Endothelial cell of umbilical vein (primary cell): Measurements from ENCODE around the gene DGKG. TPM values are rescaled to one million over a fixed set of nuclear protein-coding genes. Genes with fewer than 3 reads are reported as not detected.

ENCODE experiments used
- BruUV-seq: library from RNA; stranded (reverse); fragments of 400-500 nt; replicated peaks from 2 replicates; lab custom pipeline; 2021; lab: Mats Ljungman, UMichigan
- CTCF ChIA-PET: fragments of 300-600, 350-600 bp; sonication (Branson Sonifier 250); formaldehyde crosslinking; loops from one replicate; lab custom pipeline; 2021; ENCODE audit warnings: antibody characterized with exemption, inconsistent platforms; lab: Charles Lee
- POLR2A ChIA-PET: fragments of 300-600, 350-600 bp; sonication (Branson Sonifier 250); formaldehyde crosslinking; loops from one replicate; lab custom pipeline; 2021; ENCODE audit warnings: antibody characterized with exemption, inconsistent platforms; lab: Charles Lee
- DNase-seq: peaks from one replicate; pipeline ENCODE4 v3.0.0-alpha.2; 2011; ENCODE audit warnings: low read depth, low spot score
- FAIRE-seq: peaks from 2 replicates; lab custom pipeline; 2011; peaks lifted over from hg19 to GRCh38; lab: Jason Lieb, UNC
- H2AFZ ChIP-seq: 2 replicates; pipeline ENCODE4 v1.6.0; 2012; ENCODE audit warnings: low read depth, low read length, control low read depth, inconsistent platforms
- H3K27ac ChIP-seq: 2 replicates; pipeline ENCODE4 v1.5.1; 2011; ENCODE audit warnings: low read depth, mild to moderate bottlenecking, control low read depth, low read length, moderate library complexity; ENCODE audit not compliant: insufficient read depth
- H3K27me3 ChIP-seq, 2 experiments: 2 replicates each; pipeline versions ENCODE4 v1.6.0 to v1.6.1; 2011; ENCODE audit warnings: low read length in 2 of 2, mixed read lengths in 1 of 2; ENCODE audit not compliant: control insufficient read depth in 2 of 2, insufficient read depth in 2 of 2
- H3K36me3 ChIP-seq, 2 experiments: 2 replicates in 1 of 2; 3 replicates in 1 of 2; pipeline ENCODE4 v1.5.1; 2011; ENCODE audit warnings: low read length in 2 of 2, mild to moderate bottlenecking in 1 of 2, moderate library complexity in 1 of 2; ENCODE audit not compliant: control insufficient read depth in 2 of 2, insufficient read depth in 2 of 2; ENCODE audit errors: extremely low read depth in 1 of 2
- H3K4me1 ChIP-seq: 3 replicates; pipeline ENCODE4 v1.5.1; 2011; ENCODE audit warnings: mild to moderate bottlenecking, low read length; ENCODE audit not compliant: control insufficient read depth, insufficient read depth; ENCODE audit errors: extremely low read depth
- H3K4me2 ChIP-seq: 2 replicates; pipeline ENCODE4 v1.6.1; 2011; ENCODE audit warnings: low read length, control low read depth, mixed read lengths; ENCODE audit not compliant: insufficient read depth
- H3K4me3 ChIP-seq, 3 experiments: fragments of 200-600 bp in 1 of 3; sonication (generic), shearing (Covaris generic) in 1 of 3; replicated peaks in 1 of 3; 2 replicates each; pipeline ENCODE4 v1.5.1; 2011 to 2016; ENCODE audit warnings: control low read depth in 3 of 3, low read length in 3 of 3, mild to moderate bottlenecking in 2 of 3, inconsistent platforms in 1 of 3, low read depth in 1 of 3, moderate library complexity in 1 of 3; ENCODE audit not compliant: insufficient read depth in 1 of 3
- H3K79me2 ChIP-seq: 2 replicates; pipeline ENCODE4 v1.6.0; 2012; ENCODE audit warnings: low read length, inconsistent platforms; ENCODE audit not compliant: control insufficient read depth, insufficient read depth
- H3K9ac ChIP-seq: replicated peaks from 2 replicates; pipeline ENCODE3; 2011; ENCODE audit warnings: low read length, control low read depth; ENCODE audit not compliant: insufficient read depth; ENCODE audit errors: extremely low read depth
- H3K9me1 ChIP-seq: replicated peaks from 3 replicates; pipeline ENCODE4 v1.6.0; 2011; ENCODE audit warnings: mild to moderate bottlenecking, low read length; ENCODE audit not compliant: control insufficient read depth, insufficient read depth; ENCODE audit errors: extremely low read depth
- H3K9me3 ChIP-seq: replicated peaks from 2 replicates; pipeline ENCODE4 v1.5.1; 2012; ENCODE audit warnings: low read length, inconsistent platforms; ENCODE audit not compliant: control insufficient read depth, insufficient read depth
- H4K20me1 ChIP-seq: replicated peaks from 2 replicates; pipeline ENCODE3; 2011; ENCODE audit warnings: mild to moderate bottlenecking, low read length; ENCODE audit not compliant: control insufficient read depth, insufficient read depth; ENCODE audit errors: extremely low read depth
- CTCF ChIP-seq, 2 donors: IDR thresholded peaks; 1 replicate in 1 of 2; 2 replicates in 1 of 2; pipeline ENCODE4 v1.5.1; 2011; ENCODE audit warnings: low read length in 2 of 2, mild to moderate bottlenecking in 2 of 2, moderate library complexity in 2 of 2, control low read depth in 1 of 2, inconsistent platforms in 1 of 2, low read depth in 1 of 2; ENCODE audit not compliant: insufficient read depth in 1 of 2; ENCODE audit errors: extremely low read depth in 1 of 2
- EZH2 ChIP-seq: IDR thresholded peaks from 2 replicates; pipeline ENCODE4 v1.6.1; 2012; ENCODE audit warnings: borderline replicate concordance, low read depth, mild to moderate bottlenecking, moderate library complexity, low read length, inconsistent platforms; ENCODE audit not compliant: severe bottlenecking
- FOS ChIP-seq: IDR thresholded peaks from 2 replicates; pipeline ENCODE4 v1.6.1; 2011; ENCODE audit warnings: mild to moderate bottlenecking, low read length, moderate library complexity, borderline replicate concordance; ENCODE audit not compliant: insufficient read depth
- GATA2 ChIP-seq: IDR thresholded peaks from 2 replicates; pipeline ENCODE4 v1.7.0; 2011; ENCODE audit warnings: low read depth, mild to moderate bottlenecking, moderate library complexity, mixed read lengths, low read length; ENCODE audit not compliant: insufficient read length, insufficient read depth
- JUN ChIP-seq: IDR thresholded peaks from 2 replicates; pipeline ENCODE4 v1.6.1; 2011; ENCODE audit warnings: borderline replicate concordance, low read depth; ENCODE audit not compliant: insufficient read length, insufficient read depth
- MAX ChIP-seq: IDR thresholded peaks from 2 replicates; pipeline ENCODE4 v1.6.1; 2011; ENCODE audit not compliant: insufficient read depth, insufficient read length
- MYC ChIP-seq: IDR thresholded peaks from one replicate; pipeline ENCODE4 v1.6.1; 2011; ENCODE audit warnings: mild to moderate bottlenecking, low read depth, low read length
- POLR2A ChIP-seq: IDR thresholded peaks from 2 replicates; pipeline ENCODE4 v1.6.1; 2012; ENCODE audit warnings: low read depth, mild to moderate bottlenecking, control low read depth, low read length
- POLR2AphosphoS5 ChIP-seq: IDR thresholded peaks from 2 replicates; pipeline ENCODE4 v1.6.1; 2012; ENCODE audit warnings: low read depth, mild to moderate bottlenecking, control low read depth, low read length, moderate library complexity; ENCODE audit not compliant: insufficient read depth
- dilution Hi-C: fragments of 300-500 bp; cut with MboI; formaldehyde crosslinking; loops from one replicate; pipeline ENCODE4 v1.15.0; 2019; ENCODE audit warnings: low sequenced_read_pairs; ENCODE audit not compliant: extremely low pct_ligation_motif_present
- intact Hi-C: fragments of 100-400 bp; cut with micrococcal nuclease; formaldehyde crosslinking; loops from one replicate; pipeline ENCODE4 v1.10.0; 2022
- polyA plus RNA-seq, 4 experiments: library from polyadenylated mRNA; depleted of rRNA in 3 of 4; stranded (reverse) in 3 of 4; unstranded in 1 of 4; fragments of >200 nt; gene quantifications; 2 replicates each; pipeline versions ENCODE4 v1.2.1 to v1.2.3, GENCODE V29; 2011 to 2012; ENCODE audit warnings: missing spikeins in 1 of 4
- total RNA-seq: library from RNA; stranded (reverse); gene quantifications from 2 replicates; pipeline ENCODE4 v1.2.3, GENCODE V29; 2021

The DGKG gene
- total and polyA plus RNA-seq, 2 donors (not counting 3 experiments of a cell fraction or from before 2014, with no cell fraction given): not detected

- Histone ChIP-seq H3K4me2 (no peak overlapping the region), H3K9me3 (no peaks in the 10 kb centered on the region), H3K27me3 (peaks cover 0 to 3% of the 10 kb centered on the region in 2 experiments), H3K4me1 (no peaks in the 10 kb centered on the region), H2AFZ (no peak overlapping the region), H3K9me1 (no peaks in the 10 kb centered on the region), H3K79me2 (no peaks in the 10 kb centered on the region), H3K4me3 (no peak overlapping the region), H3K9ac (no peak overlapping the region), H4K20me1 (no peaks in the 10 kb centered on the region), H3K36me3 (no peaks in the 10 kb centered on the region), H3K27ac (no peak overlapping the region)
- ChIA-PET CTCF (interaction anchor here (1.5 kb wide), 1 partner anchor 225 kb away, joined by 7 read pairs; no protein-coding TSS in a partner anchor), POLR2A (no interaction called here)
- intact Hi-C loops: no loop called here
- no peak for FAIRE-seq
- dilution Hi-C loops: no loop called here
- no peak for DNase-seq
- no TSS peak for BruUV-seq
- TF ChIP-seq EZH2 (no peak), MAX (no peak), GATA2 (no peak), JUN (no peak), POLR2AphosphoS5 (no peak), CTCF (IDR thresholded peaks at IDR 0.05; ENCODE audit: extremely low read depth in 1 of 2, insufficient read depth in 1 of 2, low read depth in 1 of 2, low read length in 2 of 2) (no peak), FOS (no peak), POLR2A (no peak), MYC (no peak)
These were observed 153.6 kb downstream of the DGKG start for GRCh38 chr3:186208296-186208989.
